Fibroblast of skin of scalp (primary cell): ENCODE results near the gene IP6K3.

Source experiments
- DNase-seq: peaks from one replicate; pipeline ENCODE4 v3.0.0-alpha.2; 2013

Gene IP6K3

GRCh38 chr6:33720998-33721397 is 25.7 kb downstream of the IP6K3 start:
- DNase-seq = no peak

DNA sequence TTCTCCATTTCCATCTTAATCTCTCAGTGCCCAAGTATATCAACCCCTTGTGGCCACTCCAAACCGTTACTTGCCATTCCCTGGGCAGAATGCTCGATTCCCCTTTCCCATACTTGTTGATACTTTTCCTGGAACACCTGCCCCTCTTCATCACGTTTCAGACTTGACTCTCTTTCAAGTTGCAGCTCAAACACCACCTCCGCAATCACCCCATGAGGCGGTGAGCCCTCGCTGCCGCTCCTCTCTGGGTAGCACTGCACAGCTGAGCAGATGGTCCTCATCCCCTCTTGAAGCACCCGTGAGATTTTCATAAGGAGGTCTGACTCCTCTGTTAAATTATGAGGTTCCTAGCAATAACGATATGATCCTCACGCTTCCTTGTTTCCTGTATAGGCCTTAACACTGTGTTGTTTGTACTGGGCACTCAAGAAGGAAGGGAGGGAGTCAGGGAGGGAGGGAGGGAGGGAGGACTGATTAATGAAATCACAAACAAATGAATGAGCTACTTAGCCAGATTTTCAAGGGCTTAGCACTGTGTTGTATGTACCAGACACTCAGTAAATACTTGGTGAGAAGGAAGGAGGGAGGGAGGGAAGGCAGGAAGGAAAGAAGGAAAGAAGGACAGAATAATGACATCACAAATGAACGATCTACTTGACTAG is 27.2 kb downstream of the IP6K3 start:
- no peak for DNase-seq

DNA sequence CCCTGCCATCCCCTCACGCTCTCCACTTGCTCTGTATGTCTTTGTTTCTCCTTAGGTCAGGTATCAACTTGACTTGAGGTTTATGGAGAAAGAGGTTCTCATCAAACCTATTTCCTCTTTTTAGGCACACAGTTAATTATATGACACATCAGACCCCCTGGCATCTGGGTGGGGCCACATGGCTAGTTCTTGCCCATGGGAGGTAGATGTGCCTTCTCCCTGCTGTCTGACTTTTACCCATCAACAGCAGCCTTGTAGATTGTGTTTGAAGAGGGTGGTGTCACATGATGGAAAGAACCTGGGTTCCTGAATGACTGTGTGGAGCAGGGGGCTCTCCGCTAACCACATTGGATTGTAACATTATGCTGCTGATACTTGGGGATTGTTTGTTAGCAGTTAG is 28.0 kb downstream of the IP6K3 start:
- no peak for DNase-seq

DNA sequence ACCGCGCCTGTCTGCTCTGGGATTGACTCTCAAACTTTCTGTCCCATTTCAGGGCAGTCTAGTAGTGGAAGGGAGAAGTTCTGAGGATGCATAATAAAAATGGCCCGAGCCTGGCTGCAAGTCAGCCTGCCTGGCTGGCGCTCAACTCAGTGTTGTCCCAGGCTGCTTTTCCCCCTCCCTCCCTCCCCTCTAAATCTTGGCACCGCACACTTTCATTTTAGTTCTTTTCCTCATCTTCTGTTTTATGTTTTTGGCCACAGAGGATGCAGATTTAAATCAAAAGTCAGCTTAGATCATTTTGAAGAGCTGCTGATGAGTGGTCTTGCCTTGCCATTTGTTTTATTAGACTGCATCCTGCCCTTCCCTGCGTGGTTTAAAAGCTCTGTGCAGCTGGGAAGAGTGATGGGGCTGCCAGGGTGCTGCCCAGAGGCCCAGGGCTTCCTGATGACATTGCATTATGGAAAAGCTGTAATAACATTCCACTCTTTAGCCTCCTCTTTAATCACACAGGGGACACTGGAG is 28.7 kb downstream of the IP6K3 start:
- DNase-seq = no peak

DNA sequence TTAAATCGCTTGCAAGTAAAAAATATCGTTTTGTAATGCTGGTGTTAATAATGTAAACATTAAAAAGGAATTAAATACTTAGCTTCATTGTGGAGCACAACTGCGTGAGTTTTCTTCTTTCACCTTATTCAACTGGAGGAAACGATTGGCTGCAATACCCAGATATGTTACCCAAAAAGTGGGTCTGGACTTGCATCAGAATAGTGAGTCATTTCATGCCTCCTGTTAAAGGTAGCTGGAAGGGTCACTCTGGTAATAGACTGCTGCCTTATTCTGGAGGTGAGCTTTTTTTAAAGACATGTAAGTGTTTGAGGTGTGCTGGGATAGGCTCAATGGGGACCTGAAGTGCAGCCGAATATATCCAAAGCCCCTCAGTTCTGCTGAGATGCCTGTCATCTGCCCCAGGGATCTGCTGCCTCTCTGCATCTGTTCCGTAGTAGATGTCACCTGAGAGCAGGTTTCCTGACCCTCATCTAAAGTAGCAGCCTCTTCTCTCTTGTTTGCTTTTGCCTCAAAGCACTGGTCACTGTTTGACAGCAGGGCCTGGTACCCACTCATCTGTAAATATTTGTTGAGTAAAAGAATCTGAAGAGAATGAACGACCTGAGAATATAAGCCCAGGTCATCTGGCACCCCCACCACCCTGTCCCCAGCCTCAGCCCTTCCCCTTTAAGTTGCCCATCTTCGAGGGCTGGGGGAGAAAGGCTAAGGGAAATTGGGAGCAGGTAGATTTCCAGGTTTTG is 29.6 kb downstream of the IP6K3 start:
- DNase-seq = no peak

DNA sequence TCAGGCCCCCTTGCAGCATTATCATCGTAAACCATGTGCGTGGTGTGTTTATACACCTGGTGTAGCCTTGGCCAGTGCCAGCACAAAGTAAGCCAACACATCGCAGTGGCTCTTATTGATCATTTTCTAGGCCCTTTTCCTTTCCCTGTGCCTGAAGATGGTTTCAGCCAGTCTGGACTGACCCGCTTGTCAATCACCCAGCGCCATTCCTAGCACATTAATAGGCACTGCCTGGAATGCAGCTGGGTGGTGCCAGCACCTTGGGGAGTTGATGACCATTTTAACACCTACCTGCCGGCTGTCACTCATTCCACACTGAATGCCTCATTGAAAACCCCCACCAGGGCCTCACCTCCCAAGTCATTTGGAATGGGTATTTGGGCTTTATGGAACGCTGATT is 30.3 kb downstream of the IP6K3 start:
- DNase-seq = no peak

DNA sequence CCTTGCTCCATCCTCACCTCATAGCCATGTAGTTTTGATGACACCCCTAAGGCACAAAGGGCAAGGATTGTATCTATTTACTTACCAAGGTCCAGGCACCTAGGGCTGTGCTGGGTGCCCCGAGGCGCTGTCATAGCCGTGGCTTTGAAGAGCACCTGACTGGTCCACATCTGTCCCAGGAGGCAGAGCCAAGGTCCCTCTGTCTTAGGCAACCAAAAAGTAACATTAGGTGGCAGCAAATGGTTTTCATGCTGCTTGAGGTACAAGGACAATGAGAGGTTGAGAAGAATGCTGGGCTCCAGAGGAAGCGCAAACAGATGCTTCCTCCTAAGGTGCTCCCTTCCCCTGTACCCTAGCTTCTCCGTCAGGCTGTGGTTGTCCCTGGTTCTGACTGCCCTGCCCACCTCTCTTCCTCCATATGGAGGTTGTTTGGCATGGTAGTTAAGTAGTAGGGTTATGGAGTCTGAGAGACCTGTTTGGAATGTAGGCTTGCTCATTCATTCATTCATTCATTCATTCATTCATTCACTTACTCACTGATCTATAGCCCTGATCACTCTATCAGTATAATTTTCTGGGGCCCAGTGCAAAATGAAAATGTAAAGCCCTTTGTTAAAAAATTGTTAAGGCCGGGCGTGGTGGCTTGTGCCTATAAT is 32.2 kb downstream of the IP6K3 start:
- DNase-seq = no peak

GRCh38 chr6:33713786-33714185 is 32.9 kb downstream of the IP6K3 start:
- no peak for DNase-seq

DNA sequence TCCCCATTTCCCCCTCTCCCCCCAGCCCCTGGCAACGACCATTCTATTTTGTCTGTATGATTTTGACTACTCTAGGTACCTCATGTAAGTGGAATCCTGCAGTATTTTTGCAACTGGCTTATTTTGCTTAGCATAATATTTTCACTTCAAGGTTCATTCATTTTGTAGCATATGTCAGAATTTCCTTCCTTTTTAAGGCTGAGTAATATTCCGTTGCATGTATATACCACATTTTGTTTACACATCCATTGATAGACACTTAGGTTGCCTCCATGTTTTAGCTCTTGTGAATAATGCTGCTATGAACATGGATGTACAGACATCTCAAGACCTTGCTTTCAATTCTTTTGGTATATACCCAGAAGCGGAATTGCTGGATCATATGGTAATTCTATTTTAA is 33.8 kb downstream of the IP6K3 start:
- DNase-seq = no peak

DNA sequence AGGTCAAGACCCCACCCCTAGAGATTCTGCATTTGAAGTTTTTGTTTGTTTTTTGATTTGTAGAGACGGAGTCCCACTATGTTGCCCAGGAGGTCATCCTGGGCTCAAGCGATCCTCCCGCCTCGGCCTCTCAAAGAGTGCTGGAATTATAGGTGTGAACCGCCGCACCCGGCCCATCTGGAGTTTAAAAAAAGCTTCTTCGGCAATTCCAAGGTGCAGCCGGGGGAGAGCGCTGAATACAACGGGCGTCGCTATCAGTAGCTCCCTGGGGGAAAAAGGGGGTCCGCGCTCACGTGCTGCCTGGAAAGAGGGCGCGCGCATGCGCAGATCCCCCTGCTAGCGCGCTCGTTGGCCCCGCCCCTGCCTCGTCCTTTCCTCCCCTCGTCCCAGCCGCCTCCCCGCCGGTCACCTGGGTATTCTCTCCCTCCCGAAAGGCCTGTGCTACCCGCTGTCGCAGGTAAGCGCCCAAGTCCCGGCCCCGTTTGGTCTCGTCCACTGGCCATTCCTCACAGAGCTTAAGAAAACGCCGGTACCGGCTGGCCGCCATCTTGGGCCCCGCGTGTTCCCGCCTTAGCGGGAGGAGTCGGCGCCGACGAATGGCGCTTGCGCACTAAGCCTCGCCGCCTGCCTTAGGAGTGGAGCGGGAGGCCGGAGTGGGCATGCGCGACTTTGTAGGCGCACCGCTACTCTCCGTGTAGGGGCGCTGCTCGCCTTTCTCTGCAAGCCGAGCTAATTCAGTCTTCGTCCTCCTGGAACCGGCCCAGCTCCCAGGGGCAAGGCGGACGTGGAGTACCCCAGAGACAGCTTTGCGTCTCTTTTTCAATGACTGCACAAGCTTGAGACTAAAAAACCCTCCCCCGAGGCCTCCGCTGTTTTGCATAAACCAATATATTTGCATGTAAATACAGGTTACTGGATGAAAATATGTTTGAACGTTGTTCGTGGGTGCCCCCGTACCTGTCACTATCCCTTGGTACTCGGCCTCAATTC is 35.3 kb downstream of the IP6K3 start, which contains the start of gene UQCC2:
Gene UQCC2 (minus strand): TSS at position 561 of the 990 bp plus-strand sequence. CDS start 14 bp downstream, at position 547.
- peak; percentile 96 for DNase-seq

GRCh38 chr6:33710296-33711121 is 36.2 kb downstream of the IP6K3 start:
- no peak for DNase-seq

DNA sequence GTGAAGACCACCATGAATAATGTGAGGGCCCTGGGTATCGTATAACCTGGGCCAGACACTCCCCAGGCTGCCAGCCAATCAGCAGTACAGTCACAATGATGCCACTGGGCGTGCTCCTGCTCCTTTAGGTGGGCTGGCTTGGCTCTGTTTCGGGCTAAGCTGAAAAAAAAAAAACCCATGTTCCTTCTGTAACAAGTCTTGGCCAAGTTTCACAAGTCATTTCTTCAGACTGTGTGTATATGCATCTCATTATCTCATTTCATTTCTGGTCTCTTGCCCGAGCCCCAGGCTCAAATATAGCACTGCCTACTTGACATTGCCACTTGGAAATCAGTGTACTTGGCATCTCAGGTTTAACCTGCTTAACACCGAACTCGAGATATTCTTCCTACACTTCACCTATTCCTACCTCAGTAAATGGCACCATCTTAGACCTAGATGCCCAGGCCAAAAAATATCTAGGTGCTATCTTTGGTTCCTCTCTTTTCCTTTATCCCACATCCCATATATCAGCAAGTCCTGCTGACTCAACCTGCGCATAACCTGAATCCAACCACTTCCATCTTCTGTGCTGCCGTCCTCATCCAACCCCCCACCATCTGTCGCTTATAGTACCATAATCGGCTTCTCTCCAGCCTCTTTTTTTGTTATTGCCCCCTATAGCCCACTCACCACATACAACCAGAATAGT is 37.0 kb downstream of the IP6K3 start:
- DNase-seq = no peak

DNA sequence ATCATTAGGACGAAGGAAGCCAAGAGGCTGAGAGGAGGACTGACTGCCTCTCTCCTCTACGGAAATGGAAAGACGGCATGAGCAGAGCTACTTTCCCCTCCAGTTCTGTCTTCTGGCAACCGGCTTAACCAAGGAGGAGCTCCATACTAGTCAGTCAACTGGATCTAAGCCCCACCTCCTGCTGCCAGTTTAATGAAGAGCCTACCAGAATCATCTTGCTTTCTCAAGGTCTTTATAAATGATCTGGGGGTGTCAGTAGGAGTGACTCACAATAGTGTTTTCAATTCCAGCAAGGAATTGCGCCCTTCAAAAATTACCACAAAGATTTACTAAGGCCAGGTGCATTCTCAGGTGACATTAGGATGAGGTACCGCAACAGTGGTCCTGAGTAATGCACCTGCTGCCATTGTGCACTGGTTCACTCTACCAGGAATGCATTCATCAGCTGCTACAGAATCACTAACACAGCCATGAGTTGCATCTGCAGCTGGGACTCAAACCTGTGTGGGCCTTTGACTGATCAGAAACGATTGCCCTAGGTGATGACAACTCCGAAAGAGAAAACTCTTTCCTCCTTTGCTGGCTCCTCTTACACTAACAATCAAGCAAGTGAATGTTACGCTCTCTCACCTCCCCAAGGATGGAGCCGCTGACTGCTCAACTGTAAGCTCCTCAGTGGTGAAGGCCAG is 38.0 kb downstream of the IP6K3 start:
- no peak for DNase-seq

GRCh38 chr6:33707771-33708170 is 38.9 kb downstream of the IP6K3 start:
- DNase-seq = no peak

- DNase-seq = no peak
These were observed 40.6 kb downstream of the IP6K3 start for GRCh38 chr6:33705955-33706725.

GRCh38 chr6:33705268-33705885 is 41.3 kb downstream of the IP6K3 start:
- peak; percentile 76 for DNase-seq

- no peak for DNase-seq
These were observed 42.3 kb downstream of the IP6K3 start for GRCh38 chr6:33704215-33705066.
